ENCODE measurements around the gene NEDD4L. TPM values are rescaled to one million over a fixed set of nuclear protein-coding genes. Genes with fewer than 3 reads are reported as not detected.

The NEDD4L gene
- total and polyA plus RNA-seq, 2 experiments from 2014 or later, result 36.2 to 72.3 TPM

- TF ChIP-seq ZNF462 (CRISPR knock-in tag; IDR thresholded peaks at IDR 0.05), result no peak
- TF ChIP-seq STAT1 (IDR thresholded peaks at IDR 0.05; ENCODE audit: unreplicated experiment), result no peak
- TF ChIP-seq, protein P1, sequence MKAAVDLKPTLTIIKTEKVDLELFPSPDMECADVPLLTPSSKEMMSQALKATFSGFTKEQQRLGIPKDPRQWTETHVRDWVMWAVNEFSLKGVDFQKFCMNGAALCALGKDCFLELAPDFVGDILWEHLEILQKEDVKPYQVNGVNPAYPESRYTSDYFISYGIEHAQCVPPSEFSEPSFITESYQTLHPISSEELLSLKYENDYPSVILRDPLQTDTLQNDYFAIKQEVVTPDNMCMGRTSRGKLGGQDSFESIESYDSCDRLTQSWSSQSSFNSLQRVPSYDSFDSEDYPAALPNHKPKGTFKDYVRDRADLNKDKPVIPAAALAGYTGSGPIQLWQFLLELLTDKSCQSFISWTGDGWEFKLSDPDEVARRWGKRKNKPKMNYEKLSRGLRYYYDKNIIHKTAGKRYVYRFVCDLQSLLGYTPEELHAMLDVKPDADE (IDR thresholded peaks at IDR 0.05), result no peak
- no peak for TF ChIP-seq EZH2 (IDR thresholded peaks at IDR 0.05; ENCODE audit: low read depth, unreplicated experiment)
- TF ChIP-seq POLR2AphosphoS5 (IDR thresholded peaks at IDR 0.05; ENCODE audit: low read depth), result no peak
- TF ChIP-seq CREB1 (CRISPR knock-in tag; IDR thresholded peaks at IDR 0.05; ENCODE audit: low read depth), result no peak
- no peak for TF ChIP-seq JUNB (IDR thresholded peaks at IDR 0.05; ENCODE audit: unreplicated experiment)
- no peak for TF ChIP-seq CTCF (conservative IDR thresholded peaks at IDR 0.05; ENCODE audit: low read depth in 2 of 2)
- TF ChIP-seq ZNF331 (CRISPR knock-in tag; IDR thresholded peaks at IDR 0.05; ENCODE audit: low read depth), result no peak
Measured at GRCh38 chr18:58065956-58066355, 21.9 kb downstream of the NEDD4L start (continued).
